ENCODE data around the gene ZNF343. TPM values are rescaled to one million over a fixed set of nuclear protein-coding genes. Genes with fewer than 3 reads are reported as not detected.

ZNF343 gene
- total RNA-seq, 1 experiment from 2014 or later, result 12.0 TPM

GRCh38 chr20:2518096-2518495 lies 9.4 kb upstream of the ZNF343 start:
- Histone ChIP-seq H4K20me1 (ENCODE audit: insufficient read depth) (no peaks in the 10 kb centered on the region), H3K79me2 (ENCODE audit: insufficient read depth, low read length) (no peaks in the 10 kb centered on the region), H2AFZ (ENCODE audit: low read depth, low read length, poor library complexity, severe bottlenecking) (no peak overlapping the region), H3K4me1 (ENCODE audit: control insufficient read depth in 1 of 2, insufficient read depth in 2 of 2, low read length in 2 of 2) (peaks cover 0 to 6% of the 10 kb centered on the region in 2 experiments; a peak in 2 of 4 replicates), H3K4me3 (replicated peaks in 1 of 2; ENCODE audit: low read depth in 1 of 2, low read length in 2 of 2) (no peak overlapping the region), H3K27ac (ENCODE audit: low read depth, low read length) (no peak overlapping the region), H3K9me3 (ENCODE audit: control insufficient read depth in 1 of 2, insufficient read depth in 1 of 2, low read depth in 1 of 2, low read length in 2 of 2) (no peaks in the 10 kb centered on the region), H3K4me2 (ENCODE audit: low read length) (no peak overlapping the region), H3K27me3 (ENCODE audit: insufficient read depth, low read length) (no peaks in the 10 kb centered on the region), H3K9me2 (ENCODE audit: insufficient read depth) (no peaks in the 10 kb centered on the region), H3K9ac (ENCODE audit: low read length) (no peak overlapping the region), H3K36me3 (ENCODE audit: control insufficient read depth in 1 of 2, insufficient read depth in 2 of 2, low read length in 2 of 2) (no peaks in the 10 kb centered on the region)
- DNase-seq (ENCODE audit: low read depth, low spot score) (no peak), ATAC-seq (no peak)
- BruUV-seq (replicated peaks), result no TSS peak
- ChIA-PET RAD21 (ENCODE audit: low non-redundant PET in 1 of 2, low total read pairs in 2 of 2, uncharacterized antibody in 2 of 2, unreplicated experiment in 2 of 2) (no interaction called here), POLR2A (no interaction called here), CTCF (interaction anchor here (1.1 kb wide), 1 partner anchor 9 kb away, joined by 3 read pairs; the partner anchor contains the start of gene ZNF343)
- TF ChIP-seq SIN3A (IDR thresholded peaks at IDR 0.05; ENCODE audit: low read depth) (no peak), POLR2A (IDR thresholded peaks at IDR 0.05; ENCODE audit: borderline replicate concordance, extremely low read depth, insufficient read depth, insufficient read length) (no peak), ELF1 (IDR thresholded peaks at IDR 0.05; ENCODE audit: borderline replicate concordance, low read depth) (no peak), ATF3 (IDR thresholded peaks at IDR 0.05) (no peak), EGR1 (IDR thresholded peaks at IDR 0.05; ENCODE audit: low read depth) (no peak), EZH2 (IDR thresholded peaks at IDR 0.05) (no peak), FOSL1 (IDR thresholded peaks at IDR 0.05; ENCODE audit: low read depth) (no peak), CBX3 (IDR thresholded peaks at IDR 0.05; ENCODE audit: low read depth) (no peak), ZNF274 (IDR thresholded peaks at IDR 0.05; ENCODE audit: low read depth, low read length) (no peak), CTCF (IDR thresholded peaks at IDR 0.05 in 2 of 3, conservative IDR thresholded peaks at IDR 0.05 in 1 of 3; ENCODE audit: borderline replicate concordance in 1 of 3, insufficient read depth in 1 of 3, low read depth in 2 of 3, low read length in 2 of 3) (no peak), CEBPB (IDR thresholded peaks at IDR 0.05; ENCODE audit: low read depth) (no peak)
- TF ChIP-seq, protein P1, sequence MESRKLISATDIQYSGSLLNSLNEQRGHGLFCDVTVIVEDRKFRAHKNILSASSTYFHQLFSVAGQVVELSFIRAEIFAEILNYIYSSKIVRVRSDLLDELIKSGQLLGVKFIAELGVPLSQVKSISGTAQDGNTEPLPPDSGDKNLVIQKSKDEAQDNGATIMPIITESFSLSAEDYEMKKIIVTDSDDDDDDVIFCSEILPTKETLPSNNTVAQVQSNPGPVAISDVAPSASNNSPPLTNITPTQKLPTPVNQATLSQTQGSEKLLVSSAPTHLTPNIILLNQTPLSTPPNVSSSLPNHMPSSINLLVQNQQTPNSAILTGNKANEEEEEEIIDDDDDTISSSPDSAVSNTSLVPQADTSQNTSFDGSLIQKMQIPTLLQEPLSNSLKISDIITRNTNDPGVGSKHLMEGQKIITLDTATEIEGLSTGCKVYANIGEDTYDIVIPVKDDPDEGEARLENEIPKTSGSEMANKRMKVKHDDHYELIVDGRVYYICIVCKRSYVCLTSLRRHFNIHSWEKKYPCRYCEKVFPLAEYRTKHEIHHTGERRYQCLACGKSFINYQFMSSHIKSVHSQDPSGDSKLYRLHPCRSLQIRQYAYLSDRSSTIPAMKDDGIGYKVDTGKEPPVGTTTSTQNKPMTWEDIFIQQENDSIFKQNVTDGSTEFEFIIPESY (IDR thresholded peaks at IDR 0.05; ENCODE audit: extremely low read depth, insufficient replicate concordance, low read length), result no peak
- TF ChIP-seq, protein P2, sequence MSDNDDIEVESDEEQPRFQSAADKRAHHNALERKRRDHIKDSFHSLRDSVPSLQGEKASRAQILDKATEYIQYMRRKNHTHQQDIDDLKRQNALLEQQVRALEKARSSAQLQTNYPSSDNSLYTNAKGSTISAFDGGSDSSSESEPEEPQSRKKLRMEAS (IDR thresholded peaks at IDR 0.05), result no peak
- intact Hi-C loops (cut with micrococcal nuclease), result no loop called here
